SJSA1 (cell line): ENCODE data around the gene TMEM132D. TPM values are rescaled to one million over a fixed set of nuclear protein-coding genes. Genes with fewer than 3 reads are reported as not detected.

Source experiments
- DNase-seq, 2 experiments: peaks; one replicate each; pipeline ENCODE4 v3.0.0-alpha.2; 2015 to 2020; ENCODE audit warnings: low spot score in 2 of 2, low read depth in 1 of 2
- H3K27ac ChIP-seq: fragments of 250-450 bp; sonication (Bioruptor Pico); 2 replicates; pipeline ENCODE4 v1.5.1; 2020; ENCODE audit warnings: mild to moderate bottlenecking, moderate library complexity
- H3K27me3 ChIP-seq: fragments of 250-450 bp; sonication (Bioruptor Pico); replicated peaks from 2 replicates; pipeline ENCODE4 v1.5.1; 2020; ENCODE audit warnings: mild to moderate bottlenecking, moderate library complexity
- H3K36me3 ChIP-seq: fragments of 250-450 bp; sonication (Bioruptor Pico); 2 replicates; pipeline ENCODE4 v1.5.1; 2020; ENCODE audit warnings: mild to moderate bottlenecking
- H3K4me1 ChIP-seq: fragments of 250-450 bp; sonication (Bioruptor Pico); replicated peaks from 2 replicates; pipeline ENCODE4 v1.6.1; 2021; ENCODE audit warnings: mild to moderate bottlenecking
- H3K4me3 ChIP-seq: fragments of 250-450 bp; sonication (Bioruptor Pico); 2 replicates; pipeline ENCODE4 v1.5.1; 2020; ENCODE audit warnings: mild to moderate bottlenecking
- H3K9me3 ChIP-seq: fragments of 250-450 bp; sonication (Bioruptor Pico); replicated peaks from 2 replicates; pipeline ENCODE4 v1.5.1; 2020; ENCODE audit warnings: mild to moderate bottlenecking
- total RNA-seq: library from RNA; depleted of rRNA; stranded (reverse); fragments of >200 nt; shearing (Covaris generic); gene quantifications from 2 replicates; pipeline ENCODE4 v1.2.3, GENCODE V29; 2014

Gene TMEM132D
- total RNA-seq, 1 experiment from 2014 or later, result not detected

GRCh38 chr12:129467289-129467688, 436.5 kb downstream of the TMEM132D start:
- Histone ChIP-seq H3K9me3 (0 out of 2 replicates have a peak, but pooled peaks cover 2% of the 10 kb centered on the region), H3K27ac (no peak overlapping the region), H3K27me3 (no peaks in the 10 kb centered on the region), H3K4me3 (no peak overlapping the region), H3K36me3 (no peaks in the 10 kb centered on the region), H3K4me1 (no peaks in the 10 kb centered on the region)
- DNase-seq, result no peak

- Histone ChIP-seq H3K4me1 (no peaks in the 10 kb centered on the region), H3K4me3 (no peak overlapping the region), H3K27me3 (no peaks in the 10 kb centered on the region), H3K36me3 (no peaks in the 10 kb centered on the region), H3K27ac (no peak overlapping the region), H3K9me3 (0 out of 2 replicates have a peak, but pooled peaks cover 2% of the 10 kb centered on the region)
- no peak for DNase-seq
Measured at GRCh38 chr12:129466499-129466898, 437.3 kb downstream of the TMEM132D start.

- H3K27me3 ChIP-seq, result no peaks in the 10 kb centered on the region
- 0 out of 2 replicates have a peak, but pooled peaks cover 3% of the 10 kb centered on the region for H3K9me3 ChIP-seq
- DNase-seq, result no peak
- no peak overlapping the region for H3K4me3 ChIP-seq
- no peaks in the 10 kb centered on the region for H3K36me3 ChIP-seq
- H3K27ac ChIP-seq, result no peak overlapping the region
- H3K4me1 ChIP-seq, result no peaks in the 10 kb centered on the region
Measured at GRCh38 chr12:129459886-129460285, 443.9 kb downstream of the TMEM132D start.

GRCh38 chr12:129446696-129447095, 457.1 kb downstream of the TMEM132D start:
- Histone ChIP-seq H3K27ac (no peak overlapping the region), H3K36me3 (no peaks in the 10 kb centered on the region), H3K27me3 (no peaks in the 10 kb centered on the region), H3K9me3 (peaks cover 4% of the 10 kb centered on the region; the same call in 1 of the 2 replicates), H3K4me1 (no peaks in the 10 kb centered on the region), H3K4me3 (no peak overlapping the region)
- no peak for DNase-seq

GRCh38 chr12:129440278-129440677, 463.5 kb downstream of the TMEM132D start:
- Histone ChIP-seq H3K4me3 (no peak overlapping the region), H3K36me3 (no peaks in the 10 kb centered on the region), H3K9me3 (no peaks in the 10 kb centered on the region; the same call in 1 of the 2 replicates), H3K27ac (no peak overlapping the region), H3K27me3 (no peaks in the 10 kb centered on the region), H3K4me1 (no peaks in the 10 kb centered on the region)
- DNase-seq, result no peak

GRCh38 chr12:129434790-129435189, 469.0 kb downstream of the TMEM132D start:
- Histone ChIP-seq H3K27ac (no peak overlapping the region), H3K4me1 (no peaks in the 10 kb centered on the region), H3K4me3 (no peak overlapping the region), H3K36me3 (no peaks in the 10 kb centered on the region), H3K27me3 (no peaks in the 10 kb centered on the region), H3K9me3 (no peaks in the 10 kb centered on the region)
- no peak for DNase-seq

- Histone ChIP-seq H3K4me1 (no peaks in the 10 kb centered on the region), H3K36me3 (no peaks in the 10 kb centered on the region), H3K27ac (no peak overlapping the region), H3K9me3 (no peaks in the 10 kb centered on the region), H3K27me3 (no peaks in the 10 kb centered on the region), H3K4me3 (no peak overlapping the region)
- no peak for DNase-seq
Measured at GRCh38 chr12:129428240-129428936, 475.4 kb downstream of the TMEM132D start.

GRCh38 chr12:129423041-129423580, 480.7 kb downstream of the TMEM132D start:
- H3K9me3 ChIP-seq, result no peaks in the 10 kb centered on the region
- H3K4me3 ChIP-seq, result no peak overlapping the region
- DNase-seq, result no peak
- H3K27me3 ChIP-seq, result no peaks in the 10 kb centered on the region
- no peaks in the 10 kb centered on the region for H3K36me3 ChIP-seq
- H3K4me1 ChIP-seq, result no peaks in the 10 kb centered on the region
- no peak overlapping the region for H3K27ac ChIP-seq

- no peaks in the 10 kb centered on the region for H3K4me1 ChIP-seq
- H3K27ac ChIP-seq, result no peak overlapping the region
- H3K27me3 ChIP-seq, result no peaks in the 10 kb centered on the region
- no peak overlapping the region for H3K4me3 ChIP-seq
- DNase-seq, result no peak
- no peaks in the 10 kb centered on the region for H3K36me3 ChIP-seq
- H3K9me3 ChIP-seq, result peaks cover 3% of the 10 kb centered on the region; the same call in 1 of the 2 replicates
Measured at GRCh38 chr12:129413295-129413694, 490.5 kb downstream of the TMEM132D start.

- H3K4me1 ChIP-seq, result no peaks in the 10 kb centered on the region
- no peak overlapping the region for H3K27ac ChIP-seq
- H3K36me3 ChIP-seq, result no peaks in the 10 kb centered on the region
- no peak for DNase-seq
- H3K4me3 ChIP-seq, result no peak overlapping the region
- H3K9me3 ChIP-seq, result peaks cover 3% of the 10 kb centered on the region; the same call in 1 of the 2 replicates
- H3K27me3 ChIP-seq, result no peaks in the 10 kb centered on the region
Measured at GRCh38 chr12:129409281-129409680, 494.5 kb downstream of the TMEM132D start.

- Histone ChIP-seq H3K4me1 (no peaks in the 10 kb centered on the region), H3K27me3 (no peaks in the 10 kb centered on the region), H3K9me3 (no peaks in the 10 kb centered on the region), H3K4me3 (no peak overlapping the region), H3K27ac (no peak overlapping the region), H3K36me3 (no peaks in the 10 kb centered on the region)
- no peak for DNase-seq
Measured at GRCh38 chr12:129404556-129404955, 499.3 kb downstream of the TMEM132D start.

GRCh38 chr12:129401572-129401971, 502.3 kb downstream of the TMEM132D start:
- DNase-seq, result no peak
- Histone ChIP-seq H3K4me3 (no peak overlapping the region), H3K4me1 (no peaks in the 10 kb centered on the region), H3K27ac (no peak overlapping the region), H3K9me3 (no peaks in the 10 kb centered on the region), H3K27me3 (no peaks in the 10 kb centered on the region), H3K36me3 (no peaks in the 10 kb centered on the region)

- H3K4me3 ChIP-seq, result no peak overlapping the region
Measured at GRCh38 chr12:129394177-129394825, 509.5 kb downstream of the TMEM132D start.

GRCh38 chr12:129393357-129393937, 510.4 kb downstream of the TMEM132D start:
- Histone ChIP-seq H3K27ac (no peak overlapping the region), H3K36me3 (no peaks in the 10 kb centered on the region), H3K4me1 (no peaks in the 10 kb centered on the region), H3K4me3 (no peak overlapping the region), H3K9me3 (0 out of 2 replicates have a peak, but pooled peaks cover 4% of the 10 kb centered on the region), H3K27me3 (no peaks in the 10 kb centered on the region)
- no peak for DNase-seq

More at GRCh38 chr12:129394177-129394825, 509.5 kb downstream of the TMEM132D start:
- Histone ChIP-seq H3K4me1 (no peaks in the 10 kb centered on the region), H3K9me3 (0 out of 2 replicates have a peak, but pooled peaks cover 3% of the 10 kb centered on the region), H3K27ac (no peak overlapping the region), H3K36me3 (no peaks in the 10 kb centered on the region), H3K27me3 (no peaks in the 10 kb centered on the region)
- DNase-seq, result no peak
